EL (cell line): ENCODE measurements around the gene SMAP1.
A peak's percentile ranks its signal among the peaks of the same experiment; 100 is the strongest.
"Not testable (repeated sequence)": the region's sequence is repeated elsewhere in the genome, so short reads cannot be mapped to it uniquely, and the experiment has no call there.

Experiments
- DNase-seq: peaks from one replicate; pipeline ENCODE4 v3.0.0-alpha.2; 2016

SMAP1 gene

GRCh38 chr6:70742462-70742861 lies 74.8 kb downstream of the SMAP1 start:
- DNase-seq, result not testable (repeated sequence)

- DNase-seq, result no peak
These were observed 86.2 kb downstream of the SMAP1 start for GRCh38 chr6:70753870-70754380.

- DNase-seq, result no peak
These were observed 91.2 kb downstream of the SMAP1 start for GRCh38 chr6:70758883-70759282.

- DNase-seq, result peak; percentile 13
These were observed 96.2 kb downstream of the SMAP1 start for GRCh38 chr6:70763754-70764510.

- DNase-seq, result no peak
These were observed 97.0 kb downstream of the SMAP1 start for GRCh38 chr6:70764706-70765105.

- DNase-seq, result not testable (repeated sequence)
These were observed 103.7 kb downstream of the SMAP1 start for GRCh38 chr6:70771351-70771750.

GRCh38 chr6:70779934-70780333 lies 112.3 kb downstream of the SMAP1 start:
- no peak for DNase-seq

- DNase-seq, result no peak
These were observed 123.0 kb downstream of the SMAP1 start for GRCh38 chr6:70790483-70791224.

GRCh38 chr6:70797625-70798024 lies 129.9 kb downstream of the SMAP1 start:
- DNase-seq, result no peak

- no peak for DNase-seq
These were observed 138.4 kb downstream of the SMAP1 start for GRCh38 chr6:70806086-70806485.

- peak; percentile 1 for DNase-seq
These were observed 144.1 kb downstream of the SMAP1 start for GRCh38 chr6:70811788-70812187.

GRCh38 chr6:70813885-70814284 lies 146.2 kb downstream of the SMAP1 start:
- no peak for DNase-seq

GRCh38 chr6:70819646-70820045 lies 152.0 kb downstream of the SMAP1 start:
- no peak for DNase-seq

- DNase-seq, result no peak
These were observed 153.1 kb downstream of the SMAP1 start for GRCh38 chr6:70820778-70821177.

GRCh38 chr6:70821751-70822150 lies 154.1 kb downstream of the SMAP1 start:
- no peak for DNase-seq

- DNase-seq, result no peak
These were observed 156.0 kb downstream of the SMAP1 start for GRCh38 chr6:70823651-70824050.

GRCh38 chr6:70831427-70831826 lies 163.7 kb downstream of the SMAP1 start:
- DNase-seq, result no peak

GRCh38 chr6:70834520-70834919 lies 166.8 kb downstream of the SMAP1 start:
- peak; percentile 14 for DNase-seq

- no peak for DNase-seq
These were observed 171.2 kb downstream of the SMAP1 start for GRCh38 chr6:70838907-70839285.

GRCh38 chr6:70839286-70840266 lies 171.9 kb downstream of the SMAP1 start:
- DNase-seq, result no peak

- DNase-seq, result no peak
These were observed 173.4 kb downstream of the SMAP1 start for GRCh38 chr6:70841112-70841511.

GRCh38 chr6:70842541-70842940 lies 174.9 kb downstream of the SMAP1 start:
- no peak for DNase-seq

- no peak for DNase-seq
These were observed 175.7 kb downstream of the SMAP1 start for GRCh38 chr6:70843328-70843918.
